Nephron (organoid): ENCODE data around the gene CLIC5.
A peak's percentile ranks its signal among the peaks of the same experiment; 100 is the strongest.

Experiments
- H3K27ac Mint-ChIP-seq, 3 experiments: 2 replicates each; pipeline ENCODE4 v1.8.0; 2020; ENCODE audit warnings: mixed read lengths in 3 of 3, mild to moderate bottlenecking in 2 of 3, moderate library complexity in 1 of 3
- H3K27me3 Mint-ChIP-seq: 2 replicates; pipeline ENCODE4 v1.8.0; 2021; ENCODE audit warnings: low read depth, mild to moderate bottlenecking, moderate library complexity, mixed read lengths
- H3K36me3 Mint-ChIP-seq: 2 replicates; pipeline ENCODE4 v1.8.0; 2020; ENCODE audit warnings: low read depth, mixed read lengths
- H3K4me1 Mint-ChIP-seq: 2 replicates; pipeline ENCODE4 v1.8.0; 2020; ENCODE audit warnings: mixed read lengths
- H3K4me3 Mint-ChIP-seq, 3 experiments: 2 replicates each; pipeline ENCODE4 v1.8.0; 2020; ENCODE audit warnings: mild to moderate bottlenecking in 3 of 3, mixed read lengths in 3 of 3, moderate library complexity in 2 of 3
- H3K9me3 Mint-ChIP-seq: 2 replicates; pipeline ENCODE4 v1.8.0; 2020; ENCODE audit warnings: mixed read lengths
- TF ChIP-seq, protein P1 (sequence below), 3 experiments: fragments of 200-600 bp; sonication (generic); IDR thresholded peaks; one replicate each; pipeline ENCODE4 v1.5.0; 2021; ENCODE audit warnings: antibody characterized with exemption in 3 of 3; ENCODE audit not compliant: unreplicated experiment in 3 of 3

The CLIC5 gene

DNA sequence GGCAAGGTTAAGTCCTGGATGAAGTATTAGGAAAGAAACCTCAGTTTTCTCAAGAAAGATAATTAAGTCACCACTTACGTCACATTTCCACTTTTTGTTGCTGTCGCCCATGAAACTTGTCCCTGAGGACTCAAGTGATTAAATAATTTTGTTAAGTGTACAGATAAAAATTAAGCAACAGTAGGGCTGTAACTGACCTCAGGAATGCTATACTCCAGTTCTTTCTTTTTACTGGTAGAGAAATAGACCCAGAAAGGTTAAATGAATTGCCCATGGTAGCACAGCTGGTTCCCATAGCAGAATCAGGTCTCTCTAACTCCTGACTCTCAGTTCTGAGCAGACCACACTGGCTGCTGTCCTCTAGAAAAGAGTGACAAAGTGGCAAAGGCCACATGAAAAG, 54.5 kb downstream of the CLIC5 start:
- Mint-ChIP-seq H3K9me3 (peaks cover 6% of the 10 kb centered on the region), H3K4me3 (no peak overlapping the region), H3K27ac (peak overlapping the region in 2 of 3 experiments; percentile 84 to 98), H3K36me3 (peaks cover 6% of the 10 kb centered on the region), H3K27me3 (peaks cover 3% of the 10 kb centered on the region), H3K4me1 (peaks cover 15% of the 10 kb centered on the region)
- TF ChIP-seq, protein P1, sequence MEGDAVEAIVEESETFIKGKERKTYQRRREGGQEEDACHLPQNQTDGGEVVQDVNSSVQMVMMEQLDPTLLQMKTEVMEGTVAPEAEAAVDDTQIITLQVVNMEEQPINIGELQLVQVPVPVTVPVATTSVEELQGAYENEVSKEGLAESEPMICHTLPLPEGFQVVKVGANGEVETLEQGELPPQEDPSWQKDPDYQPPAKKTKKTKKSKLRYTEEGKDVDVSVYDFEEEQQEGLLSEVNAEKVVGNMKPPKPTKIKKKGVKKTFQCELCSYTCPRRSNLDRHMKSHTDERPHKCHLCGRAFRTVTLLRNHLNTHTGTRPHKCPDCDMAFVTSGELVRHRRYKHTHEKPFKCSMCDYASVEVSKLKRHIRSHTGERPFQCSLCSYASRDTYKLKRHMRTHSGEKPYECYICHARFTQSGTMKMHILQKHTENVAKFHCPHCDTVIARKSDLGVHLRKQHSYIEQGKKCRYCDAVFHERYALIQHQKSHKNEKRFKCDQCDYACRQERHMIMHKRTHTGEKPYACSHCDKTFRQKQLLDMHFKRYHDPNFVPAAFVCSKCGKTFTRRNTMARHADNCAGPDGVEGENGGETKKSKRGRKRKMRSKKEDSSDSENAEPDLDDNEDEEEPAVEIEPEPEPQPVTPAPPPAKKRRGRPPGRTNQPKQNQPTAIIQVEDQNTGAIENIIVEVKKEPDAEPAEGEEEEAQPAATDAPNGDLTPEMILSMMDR (IDR thresholded peaks at IDR 0.05; ENCODE audit: unreplicated experiment in 3 of 3) = no peak

DNA sequence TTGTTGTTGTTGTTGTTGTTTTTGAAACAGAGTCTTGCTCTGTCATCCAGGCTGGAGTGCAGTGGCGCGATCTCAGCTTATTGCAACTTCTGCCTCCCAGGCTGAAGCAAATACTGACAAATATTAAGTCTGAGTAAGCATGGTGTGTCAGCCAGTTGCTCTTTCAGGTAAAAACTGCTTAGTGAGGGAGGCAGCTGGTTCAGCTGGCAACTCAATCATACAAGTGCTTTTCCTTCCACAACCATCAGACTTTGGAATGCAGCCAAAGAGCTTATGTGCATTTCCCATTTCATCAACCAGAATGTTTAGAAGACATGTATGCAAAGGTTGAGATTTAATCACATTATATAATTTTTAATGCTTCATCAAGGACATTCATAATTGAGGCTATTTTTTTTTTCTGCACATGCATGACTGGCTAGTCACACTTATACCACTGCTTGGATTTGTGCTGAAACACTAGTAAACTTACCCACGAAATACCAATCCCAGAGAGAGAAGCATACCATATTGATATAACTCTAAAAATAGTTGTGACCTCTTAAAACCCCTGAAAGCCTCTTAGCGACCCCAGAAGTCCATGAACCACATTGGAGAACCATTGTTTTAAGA, 56.0 kb downstream of the CLIC5 start:
- peaks cover 8% of the 10 kb centered on the region for H3K4me1 Mint-ChIP-seq
- no peaks in the 10 kb centered on the region for H3K9me3 Mint-ChIP-seq
- TF ChIP-seq, protein P1 (IDR thresholded peaks at IDR 0.05; ENCODE audit: unreplicated experiment in 3 of 3) = no peak
- H3K27ac Mint-ChIP-seq = peak overlapping the region; percentile 54 to 98 (median 84)
- peaks cover 3% of the 10 kb centered on the region for H3K27me3 Mint-ChIP-seq
- peak overlapping the region in 1 of 3 experiments; percentile 31 for H3K4me3 Mint-ChIP-seq
- H3K36me3 Mint-ChIP-seq = peaks cover 6% of the 10 kb centered on the region

DNA sequence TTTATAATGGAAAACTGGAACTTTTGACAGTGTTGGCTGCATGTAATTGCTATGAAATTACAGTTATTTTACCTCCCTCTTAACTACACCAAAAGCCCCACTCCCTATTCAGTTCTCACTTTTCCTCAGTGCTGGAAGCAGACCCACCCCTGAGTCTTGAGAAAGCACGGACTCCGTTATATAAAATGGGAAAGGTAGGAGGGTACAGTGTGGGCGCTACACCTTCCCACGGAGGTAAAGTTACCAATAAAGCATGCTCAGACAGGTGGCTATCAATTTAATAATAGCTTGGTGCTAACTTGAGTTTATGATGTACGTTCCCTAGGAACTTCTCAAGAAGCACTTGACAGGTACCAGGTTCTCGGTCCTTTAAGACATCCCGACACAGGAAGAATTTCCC, 59.0 kb downstream of the CLIC5 start:
- Mint-ChIP-seq H3K27me3 (peaks cover 7% of the 10 kb centered on the region), H3K9me3 (peaks cover 2% of the 10 kb centered on the region), H3K27ac (peak overlapping the region in 2 of 3 experiments; percentile 54 to 60), H3K36me3 (peaks cover 9% of the 10 kb centered on the region), H3K4me3 (no peak overlapping the region), H3K4me1 (peaks cover 29% of the 10 kb centered on the region)
- TF ChIP-seq, protein P1 (IDR thresholded peaks at IDR 0.05; ENCODE audit: unreplicated experiment in 3 of 3) = no peak

DNA sequence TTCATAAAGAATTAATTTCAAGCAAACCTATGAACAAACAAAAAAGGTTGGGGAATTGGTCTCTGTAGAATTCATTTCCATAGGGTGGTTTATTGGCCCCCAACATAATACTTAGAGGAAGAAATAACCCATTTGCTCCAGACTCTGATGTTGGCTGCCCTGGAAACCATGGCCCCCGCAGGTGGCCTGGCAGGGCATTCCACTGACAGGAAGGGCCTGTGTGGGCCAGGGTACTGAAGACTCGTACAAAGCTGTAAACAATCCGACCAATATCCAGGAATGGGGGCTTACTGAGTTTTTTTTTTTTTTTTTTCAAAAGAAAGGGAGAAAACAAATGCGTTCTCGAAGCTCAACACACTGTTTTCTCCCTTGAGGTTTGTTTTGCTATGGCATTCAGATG, 59.5 kb downstream of the CLIC5 start:
- peak overlapping the region in 1 of 3 experiments; percentile 54 for H3K27ac Mint-ChIP-seq
- peaks cover 7% of the 10 kb centered on the region for H3K27me3 Mint-ChIP-seq
- peaks cover 9% of the 10 kb centered on the region for H3K36me3 Mint-ChIP-seq
- H3K9me3 Mint-ChIP-seq = peaks cover 2% of the 10 kb centered on the region
- TF ChIP-seq, protein P1 (IDR thresholded peaks at IDR 0.05; ENCODE audit: unreplicated experiment in 3 of 3) = no peak
- peaks cover 34% of the 10 kb centered on the region for H3K4me1 Mint-ChIP-seq
- H3K4me3 Mint-ChIP-seq = no peak overlapping the region

DNA sequence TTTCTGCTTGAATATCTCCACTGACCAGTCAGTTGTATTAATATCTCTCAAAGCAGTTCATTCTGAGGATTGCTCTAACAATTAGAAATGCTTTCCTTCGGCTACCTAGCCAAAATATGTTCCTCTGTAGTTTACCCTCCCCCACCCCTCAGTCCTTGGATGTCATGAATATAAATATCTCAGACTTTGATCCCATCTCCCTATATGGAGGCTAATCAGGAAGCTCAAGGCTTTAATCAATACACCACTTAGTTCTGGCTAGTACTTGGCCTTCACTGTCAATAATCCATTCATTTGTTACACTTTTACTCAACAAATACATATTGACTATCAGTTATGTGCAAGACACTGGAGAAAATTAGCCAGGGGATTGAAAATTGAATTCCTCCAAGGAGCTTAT, 60.1 kb downstream of the CLIC5 start:
- Mint-ChIP-seq H3K4me1 (peaks cover 37% of the 10 kb centered on the region), H3K9me3 (peaks cover 2% of the 10 kb centered on the region), H3K36me3 (peaks cover 9% of the 10 kb centered on the region), H3K4me3 (no peak overlapping the region), H3K27me3 (peaks cover 5% of the 10 kb centered on the region), H3K27ac (peak overlapping the region in 1 of 3 experiments; percentile 45)
- TF ChIP-seq, protein P1 (IDR thresholded peaks at IDR 0.05; ENCODE audit: unreplicated experiment in 3 of 3) = no peak

DNA sequence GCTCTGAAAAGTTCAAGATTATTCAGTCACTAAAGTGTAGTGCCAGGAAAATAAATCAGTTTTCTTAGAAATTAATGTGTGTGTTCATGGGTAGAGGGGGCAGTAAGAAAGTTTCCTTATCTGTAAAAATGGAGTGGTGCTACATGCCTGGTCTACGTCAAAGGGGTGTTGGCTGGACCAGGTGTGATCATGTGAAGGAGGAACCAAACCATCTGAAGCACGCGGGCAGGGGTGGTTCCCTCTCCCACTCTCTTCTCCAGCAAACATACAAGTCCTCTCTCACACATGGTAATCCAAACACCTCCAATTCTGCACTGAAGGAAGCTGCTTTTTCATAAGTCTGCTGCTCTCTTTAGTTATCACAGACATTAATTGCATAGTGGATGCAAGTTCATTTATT, 63.1 kb downstream of the CLIC5 start:
- Mint-ChIP-seq H3K27me3 (peaks cover 4% of the 10 kb centered on the region), H3K27ac (peak overlapping the region; percentile 58 to 92 (median 61)), H3K4me3 (no peak overlapping the region), H3K36me3 (peaks cover 22% of the 10 kb centered on the region), H3K9me3 (peaks cover 2% of the 10 kb centered on the region), H3K4me1 (peaks cover 35% of the 10 kb centered on the region)
- TF ChIP-seq, protein P1 (IDR thresholded peaks at IDR 0.05; ENCODE audit: unreplicated experiment in 3 of 3) = no peak
